ENCODE results near the gene CACNA1C.

The CACNA1C gene

DNA sequence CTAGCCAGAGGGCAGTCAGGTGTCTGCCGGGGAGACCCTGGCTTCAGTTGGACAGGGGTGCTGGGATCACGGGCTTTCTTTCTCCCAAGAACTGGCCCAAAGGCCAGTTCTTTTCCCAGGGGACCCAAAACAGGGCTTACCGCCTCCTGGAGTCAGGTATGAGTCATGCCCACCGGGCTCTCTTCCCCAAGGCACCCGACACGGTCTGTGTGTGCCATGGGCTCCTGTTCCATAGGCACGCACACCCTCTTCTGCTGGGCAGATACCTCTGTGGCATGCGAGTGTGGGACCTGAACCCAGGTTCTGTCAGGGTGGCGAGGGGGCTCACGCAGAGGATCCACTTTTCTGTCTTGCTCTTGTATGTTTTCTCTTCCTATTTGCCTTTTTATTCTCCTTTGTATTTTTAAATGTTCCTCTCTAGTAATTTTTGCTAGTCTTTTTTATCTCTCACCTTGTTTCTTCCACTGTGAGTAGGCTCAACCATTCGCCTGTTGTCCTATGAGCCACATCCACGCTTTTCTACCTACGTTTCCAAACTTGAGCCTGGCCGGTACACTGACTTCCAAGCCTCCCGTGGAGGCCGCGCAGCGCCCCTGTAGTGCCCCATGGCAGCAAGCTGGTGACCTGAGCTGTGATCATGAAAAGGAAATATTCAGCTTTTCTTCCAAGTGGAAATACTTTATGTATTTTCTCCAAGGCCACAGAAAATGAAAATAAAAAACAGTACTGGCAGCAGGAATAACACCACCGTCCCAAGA lies 362.2 kb downstream of the CACNA1C start:
- no peak for DNase-seq (ENCODE audit: low read depth, low spot score)
- no peak overlapping the region for H3K27ac ChIP-seq

DNA sequence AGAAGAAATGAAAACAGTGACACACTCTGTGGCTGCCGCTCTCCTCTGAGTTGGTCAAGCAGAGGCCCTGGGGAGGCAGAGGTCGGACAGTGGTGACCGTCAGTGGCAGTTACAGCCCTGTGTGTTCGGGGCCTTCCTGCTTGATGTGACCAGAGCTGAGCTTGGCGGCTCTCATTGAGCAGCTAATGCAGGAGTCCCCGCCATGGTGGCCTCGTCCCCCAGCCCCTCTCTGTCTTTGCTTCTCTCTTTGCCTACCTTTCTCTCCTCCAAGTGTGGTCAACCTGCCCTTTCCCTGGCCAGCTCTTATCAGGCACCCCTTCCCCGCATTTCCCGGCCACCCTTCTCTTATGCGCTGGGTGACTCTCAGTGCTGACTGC lies 362.8 kb downstream of the CACNA1C start:
- no peak for DNase-seq (ENCODE audit: low read depth, low spot score)
- H3K27ac ChIP-seq: no peak overlapping the region

DNA sequence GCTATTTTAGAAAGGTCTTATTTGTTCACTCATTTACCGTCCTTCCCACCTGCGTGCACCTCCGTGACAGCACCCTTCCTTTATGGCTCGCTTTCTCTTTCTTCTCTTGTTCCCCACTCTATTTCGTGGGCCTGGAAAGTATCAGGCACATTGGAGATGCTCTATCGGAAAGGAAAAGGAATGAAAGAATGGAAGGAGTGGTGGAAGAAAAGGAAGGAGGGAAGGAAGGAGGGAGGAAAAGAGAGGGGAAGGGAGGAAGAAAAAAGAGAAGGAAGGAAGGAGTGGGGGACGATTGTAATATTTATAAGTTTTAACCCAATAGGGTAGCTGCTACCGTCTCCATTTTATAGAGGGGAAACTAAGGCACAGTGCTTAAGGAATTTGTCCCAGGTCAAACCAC lies 363.4 kb downstream of the CACNA1C start:
- DNase-seq (ENCODE audit: low read depth, low spot score): no peak
- no peak overlapping the region for H3K27ac ChIP-seq

DNA sequence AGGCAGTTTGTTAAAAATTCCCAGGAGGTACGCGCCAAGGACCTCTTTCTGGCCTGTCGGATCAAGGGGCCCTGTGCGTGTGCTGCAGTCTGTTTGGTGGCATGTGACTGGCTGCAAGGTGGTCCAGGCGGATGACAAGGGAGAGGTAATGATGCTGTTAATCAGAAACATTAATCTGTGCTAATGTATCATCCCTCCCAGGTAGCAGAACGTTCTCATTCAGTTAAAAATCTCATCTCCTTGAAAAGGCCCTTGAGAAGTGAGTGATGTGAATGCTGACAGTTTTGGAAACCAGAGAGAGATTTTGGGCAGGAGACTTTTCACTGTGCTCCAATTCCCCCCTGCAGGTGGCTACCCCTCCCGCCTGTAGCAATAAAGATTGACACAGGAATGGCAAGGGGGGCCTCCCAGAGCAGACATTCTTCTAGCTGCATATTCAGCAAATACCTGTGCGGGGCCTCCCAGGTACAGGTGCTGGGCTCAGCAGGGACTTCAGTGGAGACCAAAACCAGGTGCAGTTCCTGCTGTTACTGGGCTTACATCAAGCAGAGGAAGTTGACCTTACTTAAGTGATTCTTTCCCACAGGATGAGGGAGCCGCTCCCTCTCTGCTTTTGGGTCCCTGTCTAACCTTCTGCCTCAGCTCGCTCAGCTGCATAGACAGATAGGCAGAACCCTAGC lies 364.8 kb downstream of the CACNA1C start:
- no peak overlapping the region for H3K27ac ChIP-seq
- no peak for DNase-seq (ENCODE audit: low read depth, low spot score)

DNA sequence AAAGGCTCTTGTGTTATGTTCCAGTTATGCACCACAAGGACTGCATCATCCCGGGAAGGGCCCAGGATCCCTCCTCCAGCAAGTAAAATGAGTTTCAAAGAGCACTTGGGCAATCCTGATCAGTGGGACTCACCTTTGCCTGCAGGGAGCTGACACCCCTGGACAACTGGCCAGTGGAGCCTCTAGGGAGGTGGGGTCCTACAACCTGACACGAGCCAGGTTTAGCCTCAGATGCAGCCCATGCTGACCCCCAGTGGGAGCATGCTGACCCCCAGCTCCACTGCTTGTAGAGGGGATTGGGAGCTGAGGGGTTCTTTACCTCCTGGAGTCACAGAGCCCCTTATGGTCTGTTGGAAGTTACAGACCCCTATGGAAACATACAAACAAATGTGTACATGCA lies 365.8 kb downstream of the CACNA1C start:
- H3K27ac ChIP-seq: no peak overlapping the region
- no peak for DNase-seq (ENCODE audit: low read depth, low spot score)

DNA sequence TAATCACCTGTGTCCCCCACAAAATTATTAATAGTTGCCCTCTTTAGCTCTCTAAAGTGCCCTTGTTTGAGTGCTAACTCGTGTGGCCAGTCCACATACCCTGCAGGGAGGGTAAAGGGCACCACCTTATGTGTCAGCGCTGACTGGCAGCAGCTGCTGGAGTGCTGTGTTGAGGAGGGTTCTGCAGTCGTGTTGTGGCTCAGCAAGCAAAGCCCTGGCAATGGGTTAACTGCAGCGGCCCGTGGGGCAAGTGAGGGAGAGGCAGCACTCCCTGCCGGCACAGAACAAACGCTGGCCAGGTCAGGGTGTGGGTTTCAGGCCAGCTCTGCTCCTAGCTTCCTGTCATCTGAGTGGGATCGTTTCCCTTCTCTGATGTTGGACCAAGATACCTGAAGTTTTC lies 369.8 kb downstream of the CACNA1C start:
- no peak for DNase-seq (ENCODE audit: low read depth, low spot score)
- H3K27ac ChIP-seq: no peak overlapping the region

DNA sequence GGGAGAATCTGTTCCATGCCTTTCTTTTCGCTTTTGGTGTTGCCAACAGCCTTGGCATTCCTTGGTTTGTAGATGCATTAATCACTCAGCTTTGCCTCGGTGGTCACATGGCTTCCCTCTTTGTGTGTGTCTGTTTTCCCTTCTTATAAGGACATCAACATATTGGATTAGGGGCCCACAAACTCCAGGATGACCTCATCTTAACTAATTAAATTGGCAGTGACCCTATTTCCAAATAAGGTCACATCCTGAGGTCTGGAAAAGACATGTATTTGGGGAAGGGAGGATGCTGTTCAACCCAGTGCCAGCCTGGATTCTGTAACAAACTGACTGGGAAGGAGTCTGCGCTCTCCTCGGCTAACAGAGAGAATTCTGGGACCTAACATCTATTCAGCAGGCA lies 376.2 kb downstream of the CACNA1C start:
- no peak overlapping the region for H3K27ac ChIP-seq
- no peak for DNase-seq (ENCODE audit: low read depth, low spot score)

DNA sequence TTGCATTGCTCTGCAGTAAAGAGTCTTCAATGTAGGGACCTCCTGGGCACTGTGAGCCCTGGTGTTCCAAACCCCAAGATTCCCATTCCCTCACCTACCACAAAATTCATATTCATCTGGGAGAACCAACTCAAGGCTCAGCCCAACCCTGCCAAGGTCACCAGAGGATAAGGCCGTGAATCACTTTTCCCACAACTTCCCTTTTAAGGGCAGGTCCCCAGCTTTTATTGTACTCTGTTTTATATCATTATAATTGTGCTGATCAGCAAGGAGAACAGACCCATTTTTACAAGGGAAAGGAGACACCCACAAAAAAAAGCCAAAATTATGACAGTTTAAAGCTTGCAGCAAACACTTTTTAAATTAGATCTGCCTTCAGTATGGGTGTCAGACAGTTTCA lies 379.0 kb downstream of the CACNA1C start:
- DNase-seq (ENCODE audit: low read depth, low spot score): no peak
- H3K27ac ChIP-seq: no peak overlapping the region

DNA sequence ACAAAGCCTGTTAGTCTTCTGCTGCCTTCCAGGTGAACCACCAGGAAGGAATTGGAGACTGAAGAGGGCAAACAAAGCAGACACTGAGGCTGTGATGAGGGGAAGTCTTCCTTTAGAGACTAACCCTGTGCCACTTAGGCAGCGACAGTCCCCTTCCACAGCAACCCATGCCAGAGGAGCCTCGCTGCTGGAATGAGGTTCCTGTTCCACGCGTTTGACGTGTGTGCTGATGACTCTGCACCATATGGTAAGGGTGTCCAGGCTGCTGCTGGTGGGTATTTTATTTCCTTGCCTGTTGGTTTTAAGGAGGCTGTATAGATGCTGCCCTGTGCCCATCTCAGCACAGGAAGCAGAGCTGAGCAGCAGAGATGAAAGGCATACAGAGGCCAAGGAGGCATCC lies 380.1 kb downstream of the CACNA1C start:
- DNase-seq (ENCODE audit: low read depth, low spot score): no peak

DNA sequence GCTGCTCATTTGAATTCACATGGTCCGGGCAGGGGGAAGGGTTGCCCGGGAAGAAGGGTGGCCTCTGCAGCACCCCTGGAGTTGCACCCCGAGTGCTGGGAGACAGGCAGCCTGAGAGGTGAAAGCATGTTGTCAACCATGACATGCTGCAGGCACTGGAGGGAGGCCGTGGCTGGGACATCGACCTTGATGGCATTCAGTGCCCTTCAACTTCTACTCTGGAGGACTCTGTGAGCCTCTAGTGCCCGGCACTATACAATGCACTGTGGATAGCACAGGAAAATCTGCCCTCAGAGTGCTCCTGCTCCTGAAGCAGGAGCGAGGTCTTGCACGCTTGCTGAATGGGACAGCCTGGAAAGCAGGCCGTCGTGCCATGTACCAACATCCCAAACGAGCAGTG lies 382.7 kb downstream of the CACNA1C start:
- no peak overlapping the region for H3K27ac ChIP-seq
- DNase-seq (ENCODE audit: low read depth, low spot score): no peak

More for the DNA sequence above, 380.1 kb downstream of the CACNA1C start:
- H3K27ac ChIP-seq: no peak overlapping the region

DNA sequence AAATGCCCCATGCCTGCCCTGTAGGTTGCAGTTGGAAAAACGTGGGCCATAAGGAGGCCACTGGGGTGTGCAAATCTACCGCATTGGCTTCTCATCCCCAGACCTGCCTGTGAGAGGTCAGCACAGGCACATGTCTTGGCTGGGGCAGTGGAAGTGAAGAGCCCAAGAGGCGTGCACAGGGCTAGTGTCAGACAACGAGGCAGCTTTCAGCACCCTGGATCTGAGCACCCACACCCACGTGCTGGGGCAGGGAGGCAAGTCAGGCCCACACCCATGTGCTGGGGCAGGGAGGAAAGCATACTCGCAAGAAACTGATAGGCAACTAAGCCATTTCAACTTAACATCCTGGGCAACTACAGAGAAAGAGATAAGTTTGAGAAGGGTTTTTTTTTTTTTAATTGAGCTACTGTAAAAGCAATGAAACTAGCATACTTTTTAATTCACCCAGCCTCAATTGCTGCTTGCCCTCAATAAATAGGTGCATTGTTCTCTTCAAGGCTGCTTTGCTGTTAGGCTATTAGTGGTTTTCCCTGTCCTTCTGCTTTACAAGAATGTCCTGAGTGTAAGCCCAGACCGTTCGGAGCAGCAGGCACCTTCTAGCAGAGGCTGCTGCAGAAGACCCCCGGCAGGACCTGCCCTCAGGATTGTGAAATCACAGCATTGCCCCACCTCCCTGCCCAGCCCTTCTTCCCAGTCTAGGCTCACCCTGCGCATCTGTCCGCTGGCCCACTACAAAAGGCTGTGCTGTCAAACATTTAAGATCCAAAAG lies 386.7 kb downstream of the CACNA1C start:
- DNase-seq (ENCODE audit: low read depth, low spot score): no peak
- no peak overlapping the region for H3K27ac ChIP-seq

DNA sequence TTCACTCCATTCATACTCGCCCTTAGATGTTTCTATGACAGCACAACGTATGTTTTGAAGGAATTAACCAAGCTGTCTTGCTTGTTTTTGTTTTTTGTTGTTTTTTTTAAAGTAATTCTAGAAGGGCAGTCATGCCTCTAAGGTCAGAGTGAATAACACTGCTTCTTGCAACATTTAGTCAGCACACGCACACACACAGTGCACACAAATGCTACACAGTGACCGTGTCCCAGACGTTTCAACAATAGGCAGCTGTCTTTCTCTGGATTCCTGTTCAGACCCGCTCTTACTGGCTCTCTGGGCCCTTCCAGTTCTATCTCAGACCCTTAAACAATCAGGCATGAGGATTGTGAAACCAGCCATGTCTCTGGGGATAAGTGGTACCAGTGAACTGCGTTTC lies 391.0 kb downstream of the CACNA1C start:
- H3K27ac ChIP-seq: no peak overlapping the region
- no peak for DNase-seq (ENCODE audit: low read depth, low spot score)

DNA sequence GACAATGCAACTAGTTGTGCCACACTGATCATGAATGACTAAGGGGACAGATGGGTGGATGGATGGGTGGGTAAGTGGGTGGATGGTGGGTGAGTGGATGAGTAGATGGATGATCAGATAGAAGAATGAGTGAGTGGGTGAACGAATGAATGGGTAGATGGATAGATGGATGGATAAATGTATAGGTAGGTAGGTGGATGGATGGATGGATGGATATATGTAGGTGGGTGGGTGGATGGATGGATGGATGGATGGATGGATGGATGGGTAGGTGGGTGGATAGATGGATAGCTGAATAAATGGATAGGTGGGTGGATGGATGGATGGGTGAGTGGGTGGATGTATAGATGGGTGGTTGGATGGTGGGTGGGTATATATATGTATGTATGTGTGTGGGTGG lies 393.2 kb downstream of the CACNA1C start:
- DNase-seq (ENCODE audit: low read depth, low spot score): no peak
- no peak overlapping the region for H3K27ac ChIP-seq

DNA sequence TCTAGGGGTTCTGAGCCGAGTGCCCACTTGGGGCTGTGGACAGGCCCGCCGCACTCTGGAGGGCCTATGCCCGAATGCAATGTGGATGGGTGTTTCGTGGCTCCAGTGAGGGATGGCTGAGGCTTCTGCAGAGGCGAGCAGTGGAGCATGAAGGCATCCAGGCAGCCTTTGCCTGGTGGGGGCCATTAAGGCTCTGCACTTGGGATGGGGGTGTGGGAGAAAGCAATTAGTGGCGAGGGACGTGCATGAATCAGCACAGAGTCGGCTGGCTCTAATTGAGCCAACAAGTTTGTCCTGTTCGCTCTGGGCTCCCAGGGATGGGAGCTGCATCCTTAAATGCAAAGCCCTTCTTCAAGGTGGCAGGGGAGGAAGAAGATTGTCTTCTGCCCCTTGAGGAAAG lies 395.1 kb downstream of the CACNA1C start:
- no peak overlapping the region for H3K27ac ChIP-seq
- no peak for DNase-seq (ENCODE audit: low read depth, low spot score)

DNA sequence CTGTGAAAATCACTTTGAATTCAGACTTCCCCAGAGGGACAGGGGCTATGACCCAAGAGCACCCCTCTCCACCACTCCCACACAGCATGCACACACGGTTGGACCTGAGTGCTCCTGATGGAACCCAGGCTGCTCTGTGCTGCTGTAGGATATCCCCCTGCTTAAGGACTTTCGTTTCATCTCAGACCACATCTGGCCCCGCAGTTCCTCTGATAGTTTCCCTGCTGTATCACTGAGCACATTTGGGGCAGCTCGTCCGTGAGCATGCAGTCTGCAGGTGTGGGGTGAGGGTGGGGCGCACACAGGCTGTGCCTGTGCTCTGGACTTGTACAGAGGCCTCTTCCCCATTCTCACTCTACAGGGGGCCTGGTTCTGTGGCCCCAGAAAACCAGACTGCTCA lies 396.8 kb downstream of the CACNA1C start:
- H3K27ac ChIP-seq: no peak overlapping the region
- DNase-seq (ENCODE audit: low read depth, low spot score): no peak

DNA sequence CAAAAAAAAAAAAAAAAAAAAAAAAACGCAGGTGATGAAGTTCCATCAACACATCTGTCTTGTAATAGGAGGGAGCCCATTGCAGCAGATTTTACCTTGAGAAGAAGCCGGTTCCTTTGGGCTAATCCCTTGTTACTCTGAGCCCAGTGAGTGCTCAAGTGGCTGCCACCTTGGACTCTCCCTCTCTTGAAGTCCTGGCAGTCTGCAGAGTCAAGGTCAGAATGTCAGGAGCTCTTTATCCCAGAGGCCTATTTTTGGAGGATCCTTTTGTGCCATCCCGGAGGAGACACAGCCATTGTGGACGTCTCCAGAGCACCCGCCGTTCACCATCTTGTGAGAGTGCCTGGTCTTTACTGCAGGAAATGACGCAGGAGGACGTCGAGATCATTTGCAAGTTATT lies 397.8 kb downstream of the CACNA1C start:
- DNase-seq (ENCODE audit: low read depth, low spot score): no peak
- H3K27ac ChIP-seq: no peak overlapping the region

DNA sequence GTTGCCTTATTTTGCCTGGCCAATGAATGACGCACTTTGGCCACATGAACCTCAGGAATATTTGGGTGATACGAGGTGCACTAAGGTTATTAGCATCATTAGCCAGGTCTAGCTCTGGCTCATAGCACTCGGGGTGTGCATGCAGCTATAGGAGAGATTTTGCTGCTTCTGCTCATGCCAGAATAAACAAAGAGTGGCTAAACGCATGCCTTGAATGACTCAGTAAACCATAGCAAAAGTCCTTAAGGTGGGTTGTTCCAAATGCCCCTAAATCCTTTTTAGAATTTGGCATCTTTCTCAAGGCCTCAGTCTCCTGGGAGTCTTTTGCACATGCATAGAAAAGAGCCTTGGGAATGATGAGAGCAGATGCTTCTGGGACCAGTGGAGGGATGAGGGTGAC lies 398.2 kb downstream of the CACNA1C start:
- DNase-seq (ENCODE audit: low read depth, low spot score): no peak
- no peak overlapping the region for H3K27ac ChIP-seq

DNA sequence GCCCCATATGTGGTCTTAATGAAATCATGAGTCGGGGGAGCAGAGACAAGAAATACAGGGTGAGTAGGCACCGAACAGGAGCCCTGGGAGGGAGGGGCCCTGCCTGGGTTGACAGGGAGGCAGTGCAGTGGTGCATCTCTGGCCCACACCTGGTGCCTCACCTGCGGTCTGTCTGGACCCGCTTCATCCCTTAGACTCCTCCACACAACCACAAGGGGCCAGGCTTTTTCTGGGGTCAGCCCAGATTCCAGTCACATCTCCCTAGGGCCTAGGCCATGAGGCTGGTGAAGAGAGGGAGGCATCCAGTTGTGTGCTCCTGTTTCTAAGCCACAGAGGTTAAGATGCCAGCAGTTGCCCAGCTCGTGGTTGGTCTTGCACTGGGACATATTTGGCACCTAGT lies 398.7 kb downstream of the CACNA1C start:
- H3K27ac ChIP-seq: no peak overlapping the region
- no peak for DNase-seq (ENCODE audit: low read depth, low spot score)

DNA sequence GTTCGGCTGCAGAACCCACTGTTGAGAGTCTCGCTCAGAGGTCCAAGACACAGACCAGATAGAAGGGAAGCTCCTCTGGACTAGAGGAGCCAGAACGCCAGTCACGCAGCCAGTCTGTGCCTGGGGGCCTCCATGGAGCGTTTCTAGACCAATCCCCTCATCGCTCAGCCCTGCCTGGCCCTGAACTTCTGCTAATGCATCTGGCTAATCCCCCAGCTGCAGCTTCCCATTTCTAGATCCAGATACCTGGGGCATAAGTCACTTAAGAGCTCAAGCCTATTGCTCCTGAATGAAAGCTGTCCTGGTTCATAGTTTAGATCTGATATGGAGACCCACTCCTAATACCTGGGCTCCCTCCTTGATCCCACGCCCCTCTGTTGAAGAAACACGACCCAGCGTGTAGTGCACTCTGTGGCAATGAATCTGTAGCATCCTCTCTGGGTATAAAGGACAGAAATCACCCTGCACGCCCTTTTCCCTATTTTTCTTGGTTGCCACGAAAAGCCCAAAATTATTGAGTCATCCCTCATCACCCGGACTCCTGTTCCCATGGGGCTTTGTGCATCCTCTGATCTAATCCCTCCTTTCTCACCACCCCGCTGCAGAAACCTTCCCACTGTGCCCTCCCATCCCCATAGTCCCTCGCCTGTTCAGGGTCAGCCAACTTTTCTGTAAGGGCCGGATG lies 400.4 kb downstream of the CACNA1C start:
- no peak overlapping the region for H3K27ac ChIP-seq
- no peak for DNase-seq (ENCODE audit: low read depth, low spot score)

DNA sequence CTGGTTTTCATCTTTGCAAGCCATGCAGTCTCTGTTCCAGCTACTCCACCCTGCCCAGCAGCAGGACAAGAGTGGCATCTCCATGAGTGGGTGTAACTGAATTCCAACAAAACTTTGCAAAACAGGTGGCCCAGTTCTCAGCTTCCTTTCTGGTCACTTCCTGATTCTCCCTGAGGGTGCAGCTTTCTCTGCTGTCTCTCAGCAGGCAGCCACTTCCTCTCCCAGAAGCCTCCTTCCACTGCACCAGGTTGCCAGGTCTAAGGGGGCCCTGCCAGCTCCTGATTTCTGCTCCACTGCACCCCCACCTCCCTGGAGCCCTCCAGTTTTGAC lies 400.9 kb downstream of the CACNA1C start:
- no peak overlapping the region for H3K27ac ChIP-seq
- DNase-seq (ENCODE audit: low read depth, low spot score): no peak

DNA sequence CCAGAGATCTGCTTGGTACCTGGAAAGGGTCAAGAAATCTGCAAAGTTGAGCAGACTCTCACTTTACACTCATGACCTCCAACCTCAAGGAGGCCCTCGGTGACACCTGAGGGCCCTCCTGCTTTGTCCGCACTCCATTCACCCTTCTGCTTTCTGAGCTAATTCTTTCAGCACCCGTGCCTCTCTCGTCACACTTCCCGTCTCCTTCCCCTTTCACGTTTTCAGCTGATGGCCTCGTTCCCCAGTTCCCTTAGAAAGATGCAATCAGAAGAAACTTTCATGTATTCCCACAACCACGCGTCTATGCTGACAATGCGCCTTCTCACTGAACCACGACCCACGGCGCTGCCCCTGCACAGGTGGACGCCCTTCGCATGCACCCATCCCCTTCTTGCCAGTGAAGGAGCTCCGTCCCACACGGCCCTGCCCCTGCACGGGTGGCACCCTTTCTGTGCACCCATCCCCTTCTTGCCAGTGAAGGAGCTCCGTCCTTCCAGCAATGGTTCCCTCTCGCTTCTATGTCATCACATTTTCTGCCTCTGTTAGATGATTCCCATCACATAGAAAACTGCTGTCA lies 401.9 kb downstream of the CACNA1C start:
- no peak overlapping the region for H3K27ac ChIP-seq
- no peak for DNase-seq (ENCODE audit: low read depth, low spot score)
